SH-SY5Y (cell line): ENCODE results near the gene MRC1.

ENCODE experiments used
- GATA2 ChIP-seq: IDR thresholded peaks from 2 replicates; pipeline ENCODE4 v1.6.1; 2011; ENCODE audit warnings: mild to moderate bottlenecking, low read depth, low read length
- GATA3 ChIP-seq: IDR thresholded peaks from 2 replicates; pipeline ENCODE4 v1.6.1; 2011; ENCODE audit warnings: low read depth, mild to moderate bottlenecking, low read length, moderate library complexity

- TF ChIP-seq GATA3 (no peak), GATA2 (no peak)
These were observed 112.2 kb downstream of the MRC1 start for GRCh38 chr10:17921378-17921777.
